C4-2B (cell line): Measurements from ENCODE around the gene SH3RF3.

ENCODE experiments used
- H3K27ac ChIP-seq: fragments of 450-650 bp; 2 replicates; pipeline ENCODE4 v1.5.1; 2017
- ZFX ChIP-seq: fragments of 450-650 bp; IDR thresholded peaks from 2 replicates; pipeline ENCODE4 v1.6.1; 2017
- TF ChIP-seq, protein P1 (sequence below): fragments of 450-650 bp; conservative IDR thresholded peaks from 2 replicates; pipeline ENCODE4 v1.5.1; 2017; ENCODE audit warnings: mild to moderate bottlenecking

SH3RF3 gene

DNA sequence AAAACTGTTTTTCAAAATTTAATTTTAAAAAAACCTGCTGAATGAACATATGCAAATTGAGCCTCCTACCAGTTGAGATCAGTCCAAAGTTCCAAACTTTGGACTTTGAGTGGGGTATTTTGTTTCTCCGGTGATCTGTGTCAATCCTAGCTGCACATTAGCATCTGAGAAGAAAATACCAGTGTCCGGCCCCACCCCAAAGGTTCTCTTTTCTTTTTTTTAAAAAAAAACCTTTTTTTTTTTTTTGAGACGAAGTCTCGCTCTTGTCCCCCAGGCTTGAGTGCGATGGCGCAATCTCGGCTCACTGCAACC, 393.0 kb downstream of the SH3RF3 start:
- no peak overlapping the region for H3K27ac ChIP-seq
- TF ChIP-seq, protein P1, sequence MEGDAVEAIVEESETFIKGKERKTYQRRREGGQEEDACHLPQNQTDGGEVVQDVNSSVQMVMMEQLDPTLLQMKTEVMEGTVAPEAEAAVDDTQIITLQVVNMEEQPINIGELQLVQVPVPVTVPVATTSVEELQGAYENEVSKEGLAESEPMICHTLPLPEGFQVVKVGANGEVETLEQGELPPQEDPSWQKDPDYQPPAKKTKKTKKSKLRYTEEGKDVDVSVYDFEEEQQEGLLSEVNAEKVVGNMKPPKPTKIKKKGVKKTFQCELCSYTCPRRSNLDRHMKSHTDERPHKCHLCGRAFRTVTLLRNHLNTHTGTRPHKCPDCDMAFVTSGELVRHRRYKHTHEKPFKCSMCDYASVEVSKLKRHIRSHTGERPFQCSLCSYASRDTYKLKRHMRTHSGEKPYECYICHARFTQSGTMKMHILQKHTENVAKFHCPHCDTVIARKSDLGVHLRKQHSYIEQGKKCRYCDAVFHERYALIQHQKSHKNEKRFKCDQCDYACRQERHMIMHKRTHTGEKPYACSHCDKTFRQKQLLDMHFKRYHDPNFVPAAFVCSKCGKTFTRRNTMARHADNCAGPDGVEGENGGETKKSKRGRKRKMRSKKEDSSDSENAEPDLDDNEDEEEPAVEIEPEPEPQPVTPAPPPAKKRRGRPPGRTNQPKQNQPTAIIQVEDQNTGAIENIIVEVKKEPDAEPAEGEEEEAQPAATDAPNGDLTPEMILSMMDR, result no peak
- no peak for TF ChIP-seq ZFX

DNA sequence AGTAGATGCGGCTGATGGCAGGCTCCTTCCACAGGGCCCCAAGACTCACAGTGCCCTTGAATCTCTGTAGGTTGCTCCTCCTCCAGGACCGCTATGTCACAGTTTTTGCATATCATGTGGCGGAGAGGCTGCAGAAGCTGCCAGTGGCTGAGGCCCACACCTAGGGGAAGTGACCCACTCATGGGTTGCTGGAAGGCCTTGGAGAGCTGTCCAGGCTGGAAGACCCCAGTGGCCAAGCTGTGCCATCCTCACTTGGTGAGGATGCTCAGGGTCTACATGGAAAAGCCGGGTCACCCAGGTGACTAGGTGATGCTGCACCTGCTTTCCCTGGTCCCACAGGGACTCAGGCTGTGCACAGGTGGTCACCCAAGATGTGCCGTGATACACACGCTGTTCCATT, 394.1 kb downstream of the SH3RF3 start:
- no peak for TF ChIP-seq ZFX
- TF ChIP-seq, protein P1, result no peak

DNA sequence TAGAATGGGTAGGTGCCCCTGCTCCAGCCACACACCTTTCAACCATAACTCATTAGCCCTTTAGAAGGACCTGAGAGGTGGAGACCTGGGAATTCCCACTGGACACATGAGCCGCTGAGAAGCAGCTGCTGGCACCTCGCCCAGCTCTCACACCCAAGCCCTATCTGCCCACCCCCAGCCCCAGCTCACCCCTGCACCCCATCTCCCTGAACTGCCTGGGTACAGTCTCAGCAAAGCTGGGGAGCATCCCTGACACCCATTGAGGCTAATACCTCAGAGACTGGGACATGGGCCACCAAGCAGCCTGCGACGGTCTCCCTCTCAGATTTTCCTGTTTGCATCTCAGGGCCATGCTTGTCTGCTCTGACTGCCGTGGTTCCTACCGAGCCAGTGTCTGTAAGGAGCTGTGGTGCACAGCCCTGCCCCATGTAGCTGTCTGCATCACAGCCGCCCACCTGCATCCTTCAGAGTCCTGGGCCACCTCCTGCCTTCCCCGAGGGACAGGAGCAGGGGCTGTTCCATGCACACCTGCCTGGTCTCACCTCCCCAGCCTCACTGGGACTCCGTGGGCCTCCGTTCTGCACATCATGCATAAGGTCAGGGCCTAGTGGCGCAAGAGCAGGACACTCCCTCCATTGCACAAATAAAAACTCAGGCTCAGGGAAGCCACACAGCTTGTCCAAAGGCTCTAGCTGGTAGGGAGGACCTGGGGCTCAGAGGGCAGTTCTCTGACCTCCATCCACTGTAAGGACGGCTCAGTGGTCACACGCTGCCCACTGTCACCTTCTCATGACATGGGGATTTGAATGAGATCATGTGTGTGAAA, 394.7 kb downstream of the SH3RF3 start:
- no peak overlapping the region for H3K27ac ChIP-seq
- TF ChIP-seq, protein P1, result no peak
- no peak for TF ChIP-seq ZFX

More for the DNA sequence above, 394.1 kb downstream of the SH3RF3 start:
- no peak overlapping the region for H3K27ac ChIP-seq

DNA sequence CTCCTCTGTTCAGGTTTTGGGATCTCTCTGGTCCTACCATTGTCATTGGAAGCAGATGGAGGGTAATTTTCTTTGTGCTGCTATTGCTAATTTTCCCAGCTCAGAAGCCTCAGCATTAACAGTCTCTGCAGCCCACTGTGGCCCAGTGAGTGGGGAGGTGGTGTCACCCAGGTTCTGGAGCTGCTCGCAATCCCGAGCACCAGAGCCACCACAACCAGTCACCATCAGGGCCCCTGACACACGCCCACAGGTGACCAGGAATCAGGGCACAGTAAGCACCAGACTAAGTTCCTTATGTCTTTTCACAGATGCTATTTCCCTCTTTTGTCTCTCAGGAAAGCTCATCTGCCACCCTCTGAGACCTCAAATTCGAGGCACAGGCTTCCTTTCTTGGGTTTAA, 396.8 kb downstream of the SH3RF3 start:
- TF ChIP-seq, protein P1, result no peak
- TF ChIP-seq ZFX, result no peak
- no peak overlapping the region for H3K27ac ChIP-seq

DNA sequence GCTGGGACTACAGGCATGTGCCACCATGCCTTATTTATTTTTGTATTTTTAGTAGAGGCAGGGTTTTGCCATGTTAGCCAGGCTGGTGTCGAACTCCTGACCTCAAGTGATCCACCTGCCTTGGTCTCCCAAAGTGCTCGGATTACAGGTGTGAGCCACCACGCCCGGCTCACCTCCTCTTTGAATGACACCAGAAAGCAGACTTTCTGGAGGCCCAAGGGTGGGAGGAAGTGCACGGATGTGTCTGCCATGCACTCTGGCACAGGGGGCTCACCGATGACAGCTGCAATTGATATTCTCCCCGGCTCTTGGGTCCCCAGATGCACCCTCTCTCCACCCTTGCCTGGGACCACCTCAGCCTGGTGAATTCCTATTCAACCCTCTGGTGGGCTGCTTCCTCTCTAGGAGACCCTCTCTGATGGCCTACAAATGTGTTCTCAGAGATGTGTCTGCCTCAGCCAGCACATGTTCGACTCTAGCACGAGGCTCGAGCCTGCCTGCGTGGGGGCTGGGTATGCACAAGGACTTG, 397.5 kb downstream of the SH3RF3 start:
- no peak for TF ChIP-seq ZFX
- TF ChIP-seq, protein P1, result no peak
- no peak overlapping the region for H3K27ac ChIP-seq

DNA sequence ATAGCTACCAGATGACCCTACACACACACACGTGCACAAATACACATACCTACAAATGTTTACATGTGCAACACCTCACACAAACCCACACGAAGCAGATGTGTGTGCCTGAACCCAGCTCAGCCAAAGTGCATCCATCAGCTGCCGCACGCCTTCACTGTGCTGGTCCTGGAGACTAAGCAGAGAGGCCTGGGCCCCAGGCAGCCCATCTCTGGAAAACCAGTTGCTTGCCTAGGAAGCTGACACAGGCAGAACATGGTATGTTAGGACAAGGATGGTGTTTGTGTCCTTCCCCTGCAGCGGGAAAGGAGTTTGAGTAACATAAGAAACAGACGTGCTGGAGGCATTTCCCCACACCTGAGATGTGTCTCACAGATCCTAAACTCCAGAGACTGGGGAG, 398.1 kb downstream of the SH3RF3 start:
- TF ChIP-seq, protein P1, result no peak
- no peak for TF ChIP-seq ZFX
- no peak overlapping the region for H3K27ac ChIP-seq

DNA sequence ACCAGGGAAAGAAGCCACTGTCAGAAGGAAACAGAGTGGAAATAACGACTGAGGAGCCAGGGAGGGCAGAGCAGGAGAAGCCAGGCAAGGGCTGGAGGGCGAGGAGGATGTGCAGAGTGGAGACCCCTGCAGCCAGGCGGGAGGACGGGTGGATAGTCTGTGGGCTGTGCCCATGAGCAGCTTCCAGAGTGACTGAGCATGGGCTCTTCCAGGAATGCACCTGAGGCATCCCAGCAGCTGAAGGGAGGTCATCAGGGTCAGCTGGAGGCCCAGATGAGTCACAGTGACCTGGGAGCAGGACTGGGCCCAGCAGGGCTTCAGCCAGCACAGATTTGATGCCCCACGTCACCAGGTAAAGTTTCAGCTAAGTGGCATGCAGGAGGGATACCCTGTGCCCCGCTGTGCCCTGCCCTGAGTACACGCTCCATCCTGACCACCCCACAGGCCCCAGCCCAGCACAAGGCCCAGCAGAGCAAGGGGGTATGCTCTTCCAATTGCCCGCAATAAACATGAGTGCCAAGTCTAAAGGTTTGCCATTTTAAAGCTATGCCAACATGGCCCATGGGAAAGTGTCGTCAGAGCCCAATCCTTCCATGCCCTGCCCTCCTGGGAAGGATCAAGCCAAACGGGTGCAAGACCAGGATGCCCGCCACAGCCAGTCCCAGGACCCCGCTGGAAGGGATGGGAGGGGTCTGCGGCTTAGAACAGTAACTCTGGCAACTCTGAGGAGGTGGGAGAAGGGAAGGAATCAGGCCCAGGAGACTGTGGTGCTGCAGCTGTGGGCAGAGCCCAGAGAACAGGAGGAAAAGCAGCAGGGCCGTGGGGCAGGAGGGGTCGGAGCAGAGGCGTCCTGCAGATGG, 399.1 kb downstream of the SH3RF3 start:
- TF ChIP-seq ZFX, result no peak
- TF ChIP-seq, protein P1, result no peak
- no peak overlapping the region for H3K27ac ChIP-seq
